Fibroblast of lung (primary cell): ENCODE measurements around the gene CCNY.

Experiments used
- EZH2 ChIP-seq: IDR thresholded peaks from 2 replicates; pipeline ENCODE4 v1.5.1; 2012; ENCODE audit warnings: low read length, control low read depth, mild to moderate bottlenecking; ENCODE audit errors: missing control alignments
- TF ChIP-seq, protein P1 (sequence below), 2 donors: IDR thresholded peaks in 1 of 2; conservative IDR thresholded peaks in 1 of 2; 1 replicate in 1 of 2; 2 replicates in 1 of 2; pipeline ENCODE4 v1.5.1; 2011 to 2012; ENCODE audit warnings: low read length in 2 of 2, control low read depth in 1 of 2, inconsistent platforms in 1 of 2, low read depth in 1 of 2, mild to moderate bottlenecking in 1 of 2

DNA sequence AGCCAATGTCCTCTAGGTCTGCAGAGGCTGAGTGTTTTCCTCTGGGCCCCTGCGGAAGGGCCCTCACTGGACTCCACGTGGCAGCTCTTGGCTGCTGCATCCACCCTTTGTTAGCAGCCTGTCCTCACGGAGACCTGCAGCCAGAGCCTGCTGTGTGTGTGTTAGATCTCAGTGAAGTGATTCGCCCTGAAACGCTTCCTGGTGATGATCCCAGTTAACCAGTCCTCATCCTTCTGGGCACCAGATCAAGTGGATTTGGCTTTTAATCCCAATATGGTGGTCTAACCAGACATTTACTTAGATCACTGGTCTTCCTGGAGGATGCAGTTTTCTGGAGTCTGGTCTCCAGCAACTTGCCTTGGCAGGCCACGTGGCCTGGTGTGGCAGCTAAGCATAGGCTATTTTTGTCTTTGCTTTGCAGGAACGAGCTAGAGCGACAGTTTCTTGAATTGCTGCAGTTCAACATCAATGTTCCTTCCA lies 229.3 kb downstream of the CCNY start:
- no peak for TF ChIP-seq EZH2
- TF ChIP-seq, protein P1, sequence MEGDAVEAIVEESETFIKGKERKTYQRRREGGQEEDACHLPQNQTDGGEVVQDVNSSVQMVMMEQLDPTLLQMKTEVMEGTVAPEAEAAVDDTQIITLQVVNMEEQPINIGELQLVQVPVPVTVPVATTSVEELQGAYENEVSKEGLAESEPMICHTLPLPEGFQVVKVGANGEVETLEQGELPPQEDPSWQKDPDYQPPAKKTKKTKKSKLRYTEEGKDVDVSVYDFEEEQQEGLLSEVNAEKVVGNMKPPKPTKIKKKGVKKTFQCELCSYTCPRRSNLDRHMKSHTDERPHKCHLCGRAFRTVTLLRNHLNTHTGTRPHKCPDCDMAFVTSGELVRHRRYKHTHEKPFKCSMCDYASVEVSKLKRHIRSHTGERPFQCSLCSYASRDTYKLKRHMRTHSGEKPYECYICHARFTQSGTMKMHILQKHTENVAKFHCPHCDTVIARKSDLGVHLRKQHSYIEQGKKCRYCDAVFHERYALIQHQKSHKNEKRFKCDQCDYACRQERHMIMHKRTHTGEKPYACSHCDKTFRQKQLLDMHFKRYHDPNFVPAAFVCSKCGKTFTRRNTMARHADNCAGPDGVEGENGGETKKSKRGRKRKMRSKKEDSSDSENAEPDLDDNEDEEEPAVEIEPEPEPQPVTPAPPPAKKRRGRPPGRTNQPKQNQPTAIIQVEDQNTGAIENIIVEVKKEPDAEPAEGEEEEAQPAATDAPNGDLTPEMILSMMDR (conservative IDR thresholded peaks at IDR 0.05 in 1 of 2, IDR thresholded peaks at IDR 0.05 in 1 of 2; ENCODE audit: low read depth in 1 of 2, low read length in 2 of 2), result no peak
